NK-92 treated with Interleukin-12 subunit alpha and Interleukin-12 subunit beta, amount 100 ng/mL, for 24 hours (cell line): ENCODE measurements around the gene DMBT1.

Experiments
- DNase-seq: peaks from one replicate; lab custom pipeline; 2025; lab: John Stamatoyannopoulos, UW

The DMBT1 gene

DNA sequence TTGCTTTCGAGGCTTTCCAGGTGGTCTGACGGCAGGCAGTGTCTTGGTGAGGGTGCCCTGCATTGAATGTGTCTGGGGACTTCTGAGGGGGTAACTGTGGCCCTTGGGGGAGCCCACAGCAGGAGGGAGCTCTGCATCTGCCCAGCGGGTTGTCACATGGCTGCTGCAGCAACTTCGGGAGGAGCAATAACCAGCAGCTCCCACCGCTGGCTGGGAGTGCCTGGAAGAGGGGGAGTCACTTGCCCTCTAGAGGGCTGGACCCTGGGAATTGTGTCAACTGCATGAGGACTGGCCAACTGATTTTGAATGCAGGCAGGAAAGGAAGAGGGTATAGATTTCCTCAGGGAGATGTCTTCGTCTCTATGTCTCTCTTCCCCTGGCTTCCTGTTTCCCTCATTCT lies 112.7 kb downstream of the DMBT1 start:
- no peak for DNase-seq

DNA sequence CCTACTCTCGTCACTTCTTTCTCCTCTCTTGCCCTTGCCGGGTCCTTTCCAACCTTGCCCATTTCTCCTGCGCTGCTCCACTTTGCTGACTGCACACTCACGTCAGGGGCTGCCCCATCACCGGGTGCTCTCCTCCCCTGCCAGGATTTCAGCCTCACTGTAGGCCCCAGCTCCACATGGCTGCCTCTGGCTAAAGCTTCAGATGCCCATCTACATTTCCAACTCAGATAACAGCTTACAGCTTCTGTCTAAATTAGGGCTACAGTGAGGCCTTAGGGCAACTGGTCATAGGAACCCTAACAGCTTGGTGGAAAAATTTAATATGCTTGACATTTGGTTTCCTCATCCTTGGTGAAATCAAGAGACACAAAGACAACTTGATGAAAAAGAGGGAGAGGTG lies 113.2 kb downstream of the DMBT1 start:
- DNase-seq: no peak

DNA sequence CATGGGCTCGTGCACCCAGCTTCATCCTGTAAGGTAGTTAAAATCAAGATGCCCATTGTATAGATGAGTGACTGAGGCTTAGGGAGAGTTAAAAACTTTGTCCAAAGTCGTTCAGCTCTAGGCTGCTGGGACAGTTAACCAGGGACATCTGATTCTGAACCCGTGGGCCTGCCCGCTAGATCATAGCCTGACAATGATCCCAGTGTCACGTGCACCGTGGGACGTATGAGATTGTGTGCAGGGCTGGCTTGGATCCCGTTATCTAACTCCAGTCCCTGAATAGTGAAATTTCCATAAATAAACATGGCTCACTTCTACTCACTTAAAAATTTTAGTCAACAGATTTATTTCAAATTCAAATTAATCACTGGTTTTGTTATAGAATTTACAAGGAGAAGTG lies 114.2 kb downstream of the DMBT1 start:
- no peak for DNase-seq

DNA sequence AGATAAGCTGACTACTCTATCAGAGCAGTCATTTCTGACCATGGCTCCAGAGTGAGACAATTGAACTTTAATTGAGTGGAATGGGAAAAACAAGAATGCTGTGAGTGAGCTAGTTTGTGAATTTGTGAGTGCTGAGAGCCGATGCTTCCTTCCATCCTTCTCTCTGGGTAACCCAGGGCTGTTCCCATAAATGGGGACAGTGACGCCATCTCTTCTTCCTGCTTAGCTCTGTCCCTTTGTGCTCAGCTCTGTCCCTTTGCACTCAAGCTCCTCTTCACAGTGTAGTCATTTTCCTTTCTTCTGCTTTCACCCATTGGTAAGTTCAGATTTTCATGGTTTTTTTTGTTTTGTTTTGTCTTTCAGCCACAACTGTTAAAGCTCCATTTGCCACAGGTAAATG lies 114.7 kb downstream of the DMBT1 start:
- no peak for DNase-seq

DNA sequence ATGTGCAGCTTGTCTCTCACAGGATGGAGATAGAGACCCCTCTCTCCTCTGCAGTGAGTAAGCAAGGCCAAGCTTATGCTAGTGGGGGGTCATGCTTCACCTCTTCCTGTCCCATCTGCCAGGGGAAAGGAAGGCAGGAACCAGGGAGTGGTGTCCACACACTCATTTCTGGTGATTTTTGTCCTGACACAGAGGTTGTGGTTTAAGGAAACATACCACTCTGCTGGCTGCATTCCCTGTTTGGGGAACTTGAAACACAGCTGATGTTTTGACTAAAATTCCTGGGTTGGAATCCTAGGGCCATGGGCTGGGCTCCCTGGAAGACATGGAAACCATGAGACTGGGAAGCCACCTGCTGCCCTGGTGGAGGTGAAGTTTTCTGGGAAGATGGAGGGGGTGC lies 117.7 kb downstream of the DMBT1 start:
- DNase-seq: no peak

DNA sequence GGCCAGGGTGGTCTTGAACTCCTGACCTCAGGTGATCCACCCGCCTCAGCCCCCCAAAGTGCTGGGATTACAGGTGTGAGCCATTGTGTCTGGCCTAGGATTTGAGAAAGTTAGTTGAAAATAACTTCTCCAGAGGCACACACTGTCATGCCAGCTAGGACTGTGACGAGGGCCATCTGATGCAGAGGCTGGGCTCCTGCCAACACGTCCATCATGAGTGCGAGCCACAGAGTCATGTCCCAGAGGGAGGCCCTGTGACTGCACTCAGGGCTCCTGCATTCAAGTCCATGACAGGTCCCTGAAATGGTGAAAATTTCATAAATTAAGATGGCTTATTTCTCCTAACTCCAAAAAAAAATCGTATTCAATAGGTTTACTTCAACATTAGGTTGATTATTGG lies 122.0 kb downstream of the DMBT1 start:
- DNase-seq: no peak

DNA sequence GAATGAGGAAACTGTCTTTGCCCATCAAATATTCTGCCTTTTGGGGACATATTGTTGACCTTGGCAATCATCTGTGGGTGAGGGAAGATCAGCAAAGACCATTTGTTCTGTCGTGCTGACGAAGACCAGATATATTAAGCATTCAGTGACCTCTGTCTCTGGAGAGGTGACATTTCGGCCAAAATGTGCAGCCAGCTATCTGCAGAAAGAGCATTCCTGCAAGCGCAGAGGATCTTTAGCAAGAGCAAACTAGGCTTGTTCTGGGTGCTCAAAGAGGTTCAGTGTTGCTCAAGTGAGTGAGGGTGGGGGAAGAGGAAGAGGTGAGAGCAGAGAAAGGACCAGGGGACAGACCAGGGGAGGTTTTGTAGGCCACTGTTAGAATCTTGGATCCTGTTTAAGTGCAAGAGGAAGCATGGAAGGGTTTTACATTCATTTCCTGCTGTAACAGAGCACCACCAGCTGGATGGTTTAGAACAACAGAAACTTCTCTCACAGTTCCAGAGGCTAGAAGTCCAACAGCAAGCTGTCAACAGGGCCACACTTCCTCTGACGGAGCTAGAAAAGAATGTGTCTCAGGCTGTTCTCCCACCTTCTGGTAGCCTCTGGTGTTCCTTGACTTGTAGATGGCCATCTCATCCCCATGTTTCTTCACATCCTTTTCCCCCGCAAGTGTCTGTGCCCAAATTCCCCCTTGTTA lies 127.9 kb downstream of the DMBT1 start:
- DNase-seq: no peak

DNA sequence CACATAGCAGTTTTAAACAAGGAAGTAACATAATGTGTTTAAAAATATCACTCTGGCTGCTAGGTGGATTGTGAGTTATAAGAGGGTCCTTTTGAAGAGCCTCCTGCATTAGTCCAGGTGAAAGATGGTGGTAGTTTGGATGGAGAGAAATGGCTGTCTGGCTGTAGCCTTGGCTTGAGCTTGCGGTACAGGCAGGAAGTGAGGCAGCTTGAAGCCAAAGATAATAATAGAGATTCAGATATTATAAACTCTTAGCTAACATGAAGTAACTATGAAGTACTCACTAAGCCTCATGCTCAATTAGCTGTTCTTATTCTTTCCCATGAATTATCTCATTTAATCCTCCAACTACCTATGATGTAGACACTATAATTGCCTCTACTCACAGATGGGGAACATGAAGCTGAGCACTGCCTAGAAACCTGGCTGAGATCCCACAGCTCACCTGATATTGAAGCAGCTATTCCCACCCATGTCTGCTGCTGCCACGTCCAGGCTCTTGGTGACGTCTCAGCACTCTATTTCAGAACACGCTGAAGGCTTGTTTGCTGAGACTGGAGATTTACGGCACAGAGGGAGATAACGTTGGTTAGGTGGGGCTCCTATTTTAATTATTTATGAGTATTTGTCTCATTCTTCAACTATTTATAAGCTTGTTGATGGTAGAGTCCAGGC lies 128.7 kb downstream of the DMBT1 start:
- DNase-seq: no peak

DNA sequence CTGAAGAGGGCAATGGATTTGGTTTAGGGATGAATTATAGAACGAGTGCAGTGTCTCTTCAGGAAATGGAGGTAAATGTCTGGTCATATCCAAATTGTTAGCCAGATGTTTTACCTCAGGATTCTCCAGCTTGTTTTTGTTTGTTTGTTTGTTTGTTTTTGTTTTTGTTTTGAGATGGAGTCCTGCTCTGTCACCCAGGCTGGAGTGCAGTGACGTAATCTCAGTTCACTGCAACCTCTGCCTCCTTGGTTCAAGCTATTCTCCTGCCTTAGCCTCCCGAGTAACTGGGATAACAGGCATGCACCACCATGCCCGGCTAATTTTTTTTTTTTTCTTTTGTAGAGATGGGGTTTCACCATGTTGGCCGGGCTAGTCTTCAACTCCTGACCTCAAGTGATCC lies 132.2 kb downstream of the DMBT1 start:
- DNase-seq: no peak
